WTC11 (cell line): ENCODE data around the gene DDB1. TPM values are rescaled to one million over a fixed set of nuclear protein-coding genes. Genes with fewer than 3 reads are reported as not detected.

Source experiments
- total RNA-seq: library from RNA; stranded (reverse); gene quantifications from 3 replicates; pipeline ENCODE4 v1.2.3, GENCODE V29; 2021

DDB1 gene
- total RNA-seq, 1 experiment from 2014 or later = 316 TPM

Other genes starting within 250 kb of the DDB1 start
- 0.30 to 0.37 TPM (median 0.32 TPM) in 3 replicates for gene CD5, start 230.6 kb downstream of the DDB1 start, total RNA-seq
- 22.2 to 23.9 TPM (median 23.4 TPM) in 3 replicates for gene VPS37C, start 171.7 kb downstream of the DDB1 start, total RNA-seq
- 0.20 to 0.37 TPM in 2 of 3 replicates, not detected in the other for gene PGA3, start 129.6 kb downstream of the DDB1 start, total RNA-seq
- 0.32 to 1.3 TPM in 2 of 3 replicates, not detected in the other for gene PGA4, start 110.8 kb downstream of the DDB1 start, total RNA-seq
- 0.16 to 0.35 TPM (median 0.30 TPM) in 3 replicates for gene PGA5, start 91.9 kb downstream of the DDB1 start, total RNA-seq
- 13.8 to 21.9 TPM (median 17.4 TPM) in 3 replicates for gene VWCE, start 37.8 kb downstream of the DDB1 start, total RNA-seq
- 86.8 to 96.5 TPM (median 87.8 TPM) in 3 replicates for gene TKFC, start 123 bp upstream of the DDB1 start, total RNA-seq
- gene CYB561A3, start 28.8 kb upstream of the DDB1 start, total RNA-seq = 34.3 to 38.8 TPM (median 35.0 TPM) in 3 replicates
- 34.0 to 39.0 TPM (median 38.8 TPM) in 3 replicates for gene TMEM138, start 29.3 kb upstream of the DDB1 start, total RNA-seq
- gene TMEM216, start 59.5 kb upstream of the DDB1 start, total RNA-seq = 16.4 to 20.8 TPM (median 17.9 TPM) in 3 replicates
- gene CPSF7, start 96.9 kb upstream of the DDB1 start, total RNA-seq = 86.0 to 90.7 TPM (median 88.3 TPM) in 3 replicates
- gene SDHAF2, start 97.0 kb upstream of the DDB1 start, total RNA-seq = 36.2 to 36.8 TPM (median 36.5 TPM) in 3 replicates
- 1.1 to 1.5 TPM (median 1.3 TPM) in 3 replicates for gene LRRC10B, start 175.6 kb upstream of the DDB1 start, total RNA-seq
- 12.5 to 18.9 TPM (median 18.2 TPM) in 3 replicates for gene SYT7, start 248.0 kb upstream of the DDB1 start, total RNA-seq